ENCODE data around the gene EI24. TPM values are rescaled to one million over a fixed set of nuclear protein-coding genes. Genes with fewer than 3 reads are reported as not detected.

The EI24 gene
- total and polyA plus RNA-seq, 2 of the 4 experiments (the other 2 are of a cell fraction): 89.7 to 95.9 TPM

DNA sequence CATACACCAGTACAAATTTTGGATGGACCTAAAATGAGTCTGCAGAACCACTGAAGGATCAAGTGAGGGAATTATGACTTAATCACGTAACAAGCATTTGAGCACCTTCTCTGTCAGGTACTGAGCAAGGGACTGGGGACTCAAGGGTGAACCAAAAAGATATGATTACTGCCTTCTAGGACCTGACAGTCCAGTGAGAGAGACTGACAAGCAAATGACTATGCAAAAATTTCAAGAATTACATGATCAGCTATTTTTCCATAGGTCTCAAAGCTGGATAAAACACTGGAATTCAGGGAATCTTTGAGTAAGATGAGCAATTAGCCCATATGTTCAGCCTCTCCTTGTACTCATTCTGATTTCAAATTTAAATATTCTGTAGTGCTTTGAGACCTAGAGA is 18.2 kb downstream of the EI24 start:
- Histone ChIP-seq H3K23ac (ENCODE audit: low read depth, low read length) (peak overlapping the region; percentile 28; the same call in 1 of the 2 replicates), H3K4ac (ENCODE audit: low read depth, low read length) (no peak overlapping the region), H4K5ac (ENCODE audit: low read depth, low read length) (no peak overlapping the region), H3K9me1 (ENCODE audit: insufficient read depth, low read length) (peaks cover 3% of the 10 kb centered on the region; the same call in 1 of the 2 replicates), H2AK5ac (ENCODE audit: low read depth, low read length) (no peak overlapping the region), H3K4me3 (ENCODE audit: insufficient read depth, low read depth, low read length) (no peak overlapping the region), H3K4me2 (ENCODE audit: low read depth, low read length) (no peak overlapping the region), H4K8ac (ENCODE audit: low read depth in 2 of 2, low read length in 2 of 2) (no peak overlapping the region), H4K20me1 (ENCODE audit: insufficient read depth, low read length) (no peaks in the 10 kb centered on the region), H4K91ac (ENCODE audit: insufficient read depth, low read depth, low read length) (no peak overlapping the region), H2AK9ac (replicated peaks; ENCODE audit: low read depth, low read length, poor library complexity) (no peak overlapping the region), H3K56ac (ENCODE audit: extremely low read depth, insufficient read depth, low read length) (no peak overlapping the region), H3K4me1 (ENCODE audit: control insufficient read depth, insufficient read depth, low read length) (0 out of 2 replicates have a peak, but pooled peaks cover 2% of the 10 kb centered on the region), H3K9ac (ENCODE audit: low read depth, low read length) (no peak overlapping the region), H3K18ac (ENCODE audit: low read depth, low read length) (no peak overlapping the region), H3K36me3 (ENCODE audit: control insufficient read depth, insufficient read depth, low read length) (peaks cover 10% of the 10 kb centered on the region), H3K9me3 (ENCODE audit: control insufficient read depth, insufficient read depth, low read length) (no peaks in the 10 kb centered on the region), H3K79me1 (ENCODE audit: low read depth in 1 of 2, low read length in 2 of 2) (peaks cover 0 to 6% of the 10 kb centered on the region in 2 experiments; a peak in 2 of 4 replicates), H2AFZ (replicated peaks; ENCODE audit: low read length, poor library complexity) (no peak overlapping the region), H3K14ac (replicated peaks; ENCODE audit: low read depth, low read length) (no peak overlapping the region), H3K27ac (ENCODE audit: insufficient read depth, low read length) (no peak overlapping the region), H2BK15ac (ENCODE audit: low read depth, low read length) (no peak overlapping the region; the same call in 2 of the 3 replicates), H2BK120ac (ENCODE audit: low read depth, low read length) (no peak overlapping the region), H2BK5ac (ENCODE audit: low read depth, low read length, poor library complexity, severe bottlenecking) (no peak overlapping the region), H3K27me3 (ENCODE audit: control insufficient read depth, insufficient read depth, low read length) (no peaks in the 10 kb centered on the region), H2BK20ac (ENCODE audit: low read depth, low read length) (no peak overlapping the region)
- ATAC-seq (ENCODE audit: low read depth): no peak
- dilution Hi-C loops (cut with HindIII; ENCODE audit: low sequenced_read_pairs, unreplicated experiment): no loop called here
- WGBS, 2 experiments (ENCODE audit: extremely low coverage in 2 of 2, insufficient read length in 1 of 2): no CpG with 5 or more reads among the region's 1 CpG
- BruUV-seq (replicated peaks): no TSS peak
- TF ChIP-seq POLR2A (IDR thresholded peaks at IDR 0.05; ENCODE audit: low read depth, low read length) (no peak), RFX5 (IDR thresholded peaks at IDR 0.05; ENCODE audit: low read depth, low read length) (no peak), USF2 (IDR thresholded peaks at IDR 0.05; ENCODE audit: low read depth, low read length) (no peak), MAZ (IDR thresholded peaks at IDR 0.05; ENCODE audit: borderline replicate concordance, low read depth, low read length) (no peak), MAFK (IDR thresholded peaks at IDR 0.05; ENCODE audit: low read depth, low read length) (peak; percentile 56), CEBPB (IDR thresholded peaks at IDR 0.05; ENCODE audit: low read depth, low read length) (no peak), RAD21 (IDR thresholded peaks at IDR 0.05; ENCODE audit: low read length) (no peak)
- TF ChIP-seq, protein P1, sequence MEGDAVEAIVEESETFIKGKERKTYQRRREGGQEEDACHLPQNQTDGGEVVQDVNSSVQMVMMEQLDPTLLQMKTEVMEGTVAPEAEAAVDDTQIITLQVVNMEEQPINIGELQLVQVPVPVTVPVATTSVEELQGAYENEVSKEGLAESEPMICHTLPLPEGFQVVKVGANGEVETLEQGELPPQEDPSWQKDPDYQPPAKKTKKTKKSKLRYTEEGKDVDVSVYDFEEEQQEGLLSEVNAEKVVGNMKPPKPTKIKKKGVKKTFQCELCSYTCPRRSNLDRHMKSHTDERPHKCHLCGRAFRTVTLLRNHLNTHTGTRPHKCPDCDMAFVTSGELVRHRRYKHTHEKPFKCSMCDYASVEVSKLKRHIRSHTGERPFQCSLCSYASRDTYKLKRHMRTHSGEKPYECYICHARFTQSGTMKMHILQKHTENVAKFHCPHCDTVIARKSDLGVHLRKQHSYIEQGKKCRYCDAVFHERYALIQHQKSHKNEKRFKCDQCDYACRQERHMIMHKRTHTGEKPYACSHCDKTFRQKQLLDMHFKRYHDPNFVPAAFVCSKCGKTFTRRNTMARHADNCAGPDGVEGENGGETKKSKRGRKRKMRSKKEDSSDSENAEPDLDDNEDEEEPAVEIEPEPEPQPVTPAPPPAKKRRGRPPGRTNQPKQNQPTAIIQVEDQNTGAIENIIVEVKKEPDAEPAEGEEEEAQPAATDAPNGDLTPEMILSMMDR (conservative IDR thresholded peaks at IDR 0.05; ENCODE audit: low read depth, low read length): no peak
- DNase-seq: no peak
- in situ Hi-C loops (cut with MboI; ENCODE audit: low sequenced_read_pairs): loop anchor here (25.0 kb wide), 1 partner anchor 950 kb away; no protein-coding TSS in a partner anchor
- intact Hi-C loops (cut with micrococcal nuclease): no loop called here
- CTCF ChIA-PET: no interaction called here
- POLR2A ChIA-PET (ENCODE audit: unreplicated experiment): no interaction called here

Measured in IMR-90 (cell line).